UCSD-AML1 (cell line): ENCODE results near the gene C1orf122.
"Not testable (repeated sequence)": the region's sequence is repeated elsewhere in the genome, so short reads cannot be mapped to it uniquely, and the experiment has no call there.

Source experiments
- DNase-seq: peaks from one replicate; lab custom pipeline; 2025; ENCODE audit not compliant: unreplicated experiment; lab: John Stamatoyannopoulos, UW

Gene C1orf122

GRCh38 chr1:37807555-37808368, at the start of gene C1orf122, which contains the start of gene YRDC:
C1orf122 (plus strand) TSS chr1:37807790; CDS start chr1:37808405, 615 bp downstream.
YRDC (minus strand) TSS chr1:37808208; CDS start chr1:37808180, 28 bp downstream.
- DNase-seq, result peak; percentile 94

GRCh38 chr1:37759451-37759850, 48.1 kb upstream of the C1orf122 start:
- no peak for DNase-seq

- no peak for DNase-seq
Measured at GRCh38 chr1:37761416-37762095, 46.0 kb upstream of the C1orf122 start.

- DNase-seq, result no peak
Measured at GRCh38 chr1:37762516-37762915, 45.1 kb upstream of the C1orf122 start.

- DNase-seq, result no peak
Measured at GRCh38 chr1:37763791-37764413, 43.7 kb upstream of the C1orf122 start.

GRCh38 chr1:37764414-37764825, 43.2 kb upstream of the C1orf122 start:
- peak; percentile 24 for DNase-seq

- no peak for DNase-seq
Measured at GRCh38 chr1:37764888-37765441, 42.6 kb upstream of the C1orf122 start, which contains the start of gene EPHA10. EPHA10 (minus strand) TSS chr1:37765120; CDS start chr1:37765066, 54 bp downstream.

- DNase-seq, result no peak
Measured at GRCh38 chr1:37765916-37766664, 41.5 kb upstream of the C1orf122 start.

- DNase-seq, result no peak
Measured at GRCh38 chr1:37767488-37767887, 40.1 kb upstream of the C1orf122 start.

GRCh38 chr1:37771440-37771839, 36.1 kb upstream of the C1orf122 start:
- not testable (repeated sequence) for DNase-seq

- no peak for DNase-seq
Measured at GRCh38 chr1:37776946-37777516, 30.6 kb upstream of the C1orf122 start.

- DNase-seq, result no peak
Measured at GRCh38 chr1:37778654-37779053, 28.9 kb upstream of the C1orf122 start.

GRCh38 chr1:37782491-37782890, 25.1 kb upstream of the C1orf122 start:
- DNase-seq, result no peak

- DNase-seq, result no peak
Measured at GRCh38 chr1:37792943-37793686, 14.5 kb upstream of the C1orf122 start.

GRCh38 chr1:37793773-37794371, 13.7 kb upstream of the C1orf122 start, which contains the start of gene MANEAL:
MANEAL (plus strand) TSS chr1:37793847; CDS start chr1:37794183, 336 bp downstream.
- peak; percentile 65 for DNase-seq

- no peak for DNase-seq
Measured at GRCh38 chr1:37794372-37795339, 12.9 kb upstream of the C1orf122 start.

GRCh38 chr1:37795340-37796125, 12.1 kb upstream of the C1orf122 start:
- DNase-seq, result peak; percentile 40
